H1 (cell line): ENCODE results near the gene MSH2. TPM values are rescaled to one million over a fixed set of nuclear protein-coding genes. Genes with fewer than 3 reads are reported as not detected.

Source experiments
- BRCA1 ChIP-seq: IDR thresholded peaks from 2 replicates; pipeline ENCODE4 v1.6.1; 2012; ENCODE audit warnings: low read depth, low read length, improper control_type of control experiment
- CHD2 ChIP-seq: IDR thresholded peaks from 2 replicates; pipeline ENCODE4 v1.6.1; 2012; ENCODE audit warnings: low read length, improper control_type of control experiment
- CHD7 ChIP-seq: fragments of 300-600 bp; sonication (generic); IDR thresholded peaks from 2 replicates; pipeline ENCODE4 v1.7.1; 2012; ENCODE audit warnings: low read length, moderate library complexity, mild to moderate bottlenecking, inconsistent platforms; ENCODE audit not compliant: insufficient replicate concordance
- EP300 ChIP-seq, 2 experiments: IDR thresholded peaks; 1 replicate in 1 of 2; 2 replicates in 1 of 2; pipeline ENCODE4 v1.6.1; 2011 to 2012; ENCODE audit warnings: low read depth in 2 of 2, low read length in 2 of 2, mild to moderate bottlenecking in 2 of 2, borderline replicate concordance in 1 of 2, inconsistent platforms in 1 of 2, moderate library complexity in 1 of 2
- KDM5A ChIP-seq: fragments of 200-600 bp; IDR thresholded peaks from 2 replicates; pipeline ENCODE4 v1.7.1; 2012; ENCODE audit warnings: mild to moderate bottlenecking, low read length, inconsistent platforms, mixed read lengths
- NRF1 ChIP-seq: IDR thresholded peaks from 2 replicates; pipeline ENCODE4 v1.6.1; 2011; ENCODE audit warnings: mild to moderate bottlenecking, low read depth, low read length, improper control_type of control experiment
- POLR2A ChIP-seq, 2 experiments: IDR thresholded peaks; 1 replicate in 1 of 2; 2 replicates in 1 of 2; pipeline ENCODE4 v1.6.1; 2011; ENCODE audit warnings: low read depth in 2 of 2, low read length in 2 of 2, mild to moderate bottlenecking in 2 of 2; ENCODE audit errors: control extremely low read depth in 1 of 2
- POLR2AphosphoS5 ChIP-seq: IDR thresholded peaks from 2 replicates; pipeline ENCODE4 v1.6.1; 2011; ENCODE audit warnings: low read depth, low read length
- POU5F1 ChIP-seq: IDR thresholded peaks from 2 replicates; pipeline ENCODE4 v1.6.1; 2011; ENCODE audit warnings: low read depth, mild to moderate bottlenecking, low read length, moderate library complexity
- SAP30 ChIP-seq: fragments of 300-600 bp; sonication (generic); IDR thresholded peaks from 2 replicates; pipeline ENCODE4 v1.7.1; 2012; ENCODE audit warnings: low read length, moderate library complexity, mild to moderate bottlenecking, inconsistent platforms; ENCODE audit not compliant: insufficient read depth, insufficient replicate concordance
- SIX5 ChIP-seq: IDR thresholded peaks from 2 replicates; pipeline ENCODE4 v1.6.1; 2011; ENCODE audit warnings: mild to moderate bottlenecking, low read depth, low read length
- polyA plus RNA-seq, 7 experiments: library from polyadenylated mRNA; depleted of rRNA in 3 of 7; stranded (reverse) in 5 of 7; unstranded in 2 of 7; fragments of >200 nt in 5 of 7; fragments of 200-250 nt in 2 of 7; gene quantifications; 1 replicate in 5 of 7; 2 replicates in 1 of 7; 4 replicates in 1 of 7; pipeline versions ENCODE4 v1.2.1 to v1.2.3, GENCODE V29; 2011 to 2013; ENCODE audit warnings: missing spikeins in 2 of 7, mixed read lengths in 2 of 7
- total RNA-seq: library from RNA; stranded (reverse); fragmentation: NEBNext Ultra II Directional; extraction: Animal tissue kit (Norgen Biotek cat#: 25700); gene quantifications from 2 replicates; pipeline ENCODE4 v1.2.1, GENCODE V29; 2021

Gene MSH2
- total and polyA plus RNA-seq, 2 of the 8 experiments (the other 6 are each of a cell fraction or from before 2014, with no cell fraction given) = 64.1 to 228 TPM

DNA sequence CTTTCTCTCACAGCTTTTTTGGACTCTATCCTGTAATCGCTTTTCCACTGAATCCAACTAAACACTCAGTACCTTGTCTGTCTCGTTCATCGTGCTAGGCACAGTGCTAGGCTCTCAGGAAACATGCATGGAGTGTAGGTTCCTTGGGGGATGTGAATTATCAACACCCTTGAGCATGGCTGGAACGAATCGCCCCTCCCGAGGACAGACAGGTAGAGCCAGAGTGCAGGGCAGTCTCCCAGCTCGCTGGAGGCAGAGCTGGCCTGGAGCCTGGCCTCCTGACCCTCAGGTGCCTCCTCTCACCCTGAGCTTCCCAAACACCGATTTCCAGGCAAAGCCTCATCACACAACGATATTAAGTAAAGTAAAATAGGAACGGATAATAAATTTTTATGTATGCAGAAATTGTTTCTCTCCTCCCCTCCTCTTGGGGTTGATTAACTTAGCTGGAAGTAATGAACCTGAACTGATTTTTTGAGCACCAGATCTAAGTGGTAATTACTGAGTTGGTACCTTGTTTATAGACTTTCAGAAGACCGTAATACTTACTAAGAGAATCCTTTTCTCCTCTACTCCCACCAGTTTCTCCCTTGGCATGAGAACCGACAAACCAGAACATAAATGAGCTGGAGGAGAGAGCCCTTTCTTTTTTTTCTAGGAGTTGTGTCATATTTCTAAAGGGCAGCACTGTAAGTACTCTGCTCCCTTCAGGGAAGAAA is 90.5 kb downstream of the MSH2 start (continued):
- TF ChIP-seq CHD7 = no peak
- TF ChIP-seq CHD2 = no peak
- TF ChIP-seq EP300 (IDR thresholded peaks at IDR 0.05; ENCODE audit: borderline replicate concordance in 1 of 2, low read depth in 2 of 2, low read length in 2 of 2) = no peak
- no peak for TF ChIP-seq POU5F1
- no peak for TF ChIP-seq NRF1
- TF ChIP-seq POLR2A (IDR thresholded peaks at IDR 0.05; ENCODE audit: control extremely low read depth in 1 of 2, low read depth in 2 of 2, low read length in 2 of 2) = no peak
- TF ChIP-seq KDM5A = no peak
- no peak for TF ChIP-seq SAP30
- no peak for TF ChIP-seq BRCA1
- no peak for TF ChIP-seq POLR2AphosphoS5
- TF ChIP-seq SIX5 = no peak
